Stimulated activated CD8-positive, alpha-beta memory T cell treated with anti-CD3 and anti-CD28 coated beads, Interleukin-4, amount 100 ng/mL, for 4 hours (primary cell): ENCODE results near the gene ZNF716.
"Not testable (repeated sequence)": the region's sequence is repeated elsewhere in the genome, so short reads cannot be mapped to it uniquely, and the experiment has no call there.

Source experiments
- DNase-seq, 2 donors: peaks; one replicate each; pipeline ENCODE4 v3.0.0-alpha.2; 2020; ENCODE audit warnings: low read depth in 2 of 2, low spot score in 1 of 2

The ZNF716 gene

DNA sequence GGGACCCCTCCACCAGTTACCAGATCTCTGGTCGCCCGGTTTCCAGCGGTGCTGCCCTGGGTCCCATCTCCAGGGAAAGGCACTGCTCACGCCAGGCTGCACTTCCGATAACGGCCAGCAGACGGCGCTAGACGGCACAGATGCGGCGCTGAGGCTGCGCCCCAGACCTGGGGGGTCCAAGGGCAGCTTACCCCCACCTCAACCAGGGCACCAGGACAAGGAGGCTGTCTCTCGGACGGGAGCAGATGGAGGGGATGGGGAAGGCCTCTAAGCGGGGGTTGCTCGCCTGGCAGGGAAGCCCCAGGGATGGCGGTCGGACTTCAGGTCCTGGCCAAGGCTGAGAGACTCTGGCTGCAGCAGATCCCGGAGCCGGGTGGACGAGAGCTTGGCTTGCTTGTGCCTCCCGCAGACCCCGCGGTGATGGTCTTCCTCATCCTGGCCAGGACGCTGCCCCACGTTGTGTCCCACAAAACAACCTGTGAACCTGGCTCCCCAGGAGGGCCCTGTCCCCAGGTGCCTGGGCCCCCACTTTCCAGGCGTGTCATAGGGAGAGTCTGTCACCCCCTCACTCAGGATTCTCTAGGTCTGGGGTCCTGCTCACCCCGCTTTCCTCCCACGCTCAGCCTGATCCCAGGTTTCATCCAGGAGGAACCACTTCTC lies 23.9 kb upstream of the ZNF716 start:
- DNase-seq, result no peak

DNA sequence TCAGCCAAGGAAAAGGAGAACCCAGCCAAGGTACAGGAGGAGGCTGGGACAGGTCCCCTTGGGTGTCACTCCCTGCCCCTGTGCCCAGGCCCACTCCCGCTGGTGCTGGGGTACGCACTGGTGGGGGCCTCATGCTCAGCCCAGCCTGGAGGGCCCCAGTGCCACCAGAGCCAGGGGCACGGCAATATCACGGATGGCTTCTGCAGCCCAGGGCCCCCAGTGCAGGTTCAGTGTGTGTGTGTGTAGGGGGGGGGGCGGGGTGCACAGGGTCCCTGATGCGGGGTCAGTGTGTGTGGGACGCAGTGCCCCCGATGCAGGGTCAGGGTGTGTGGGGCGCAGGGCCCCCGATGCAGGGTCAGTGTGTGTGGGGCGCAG lies 23.4 kb upstream of the ZNF716 start:
- DNase-seq, result no peak

DNA sequence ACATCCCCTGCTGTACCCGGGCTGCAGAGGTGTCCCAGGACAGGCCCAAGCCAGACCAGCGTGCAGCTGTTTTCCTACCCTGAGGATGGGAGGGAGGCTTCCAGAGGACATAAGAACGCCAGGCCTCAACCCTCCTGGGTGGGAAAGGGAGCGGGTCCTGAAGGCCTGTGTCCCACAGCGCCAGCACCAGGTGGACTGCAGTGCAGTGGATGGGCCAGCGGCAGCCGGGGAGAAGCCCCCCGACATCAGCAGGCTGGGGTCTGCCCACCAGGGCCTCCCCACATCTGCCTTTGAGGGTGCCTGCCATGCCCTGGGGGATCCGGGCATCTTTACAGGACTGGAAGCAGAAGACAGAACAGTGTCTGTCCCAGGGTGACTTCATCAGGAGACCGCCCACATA lies 22.8 kb upstream of the ZNF716 start:
- DNase-seq, result no peak

GRCh38 chr7:57427594-57427993 lies 22.4 kb upstream of the ZNF716 start:
- DNase-seq, result no peak

DNA sequence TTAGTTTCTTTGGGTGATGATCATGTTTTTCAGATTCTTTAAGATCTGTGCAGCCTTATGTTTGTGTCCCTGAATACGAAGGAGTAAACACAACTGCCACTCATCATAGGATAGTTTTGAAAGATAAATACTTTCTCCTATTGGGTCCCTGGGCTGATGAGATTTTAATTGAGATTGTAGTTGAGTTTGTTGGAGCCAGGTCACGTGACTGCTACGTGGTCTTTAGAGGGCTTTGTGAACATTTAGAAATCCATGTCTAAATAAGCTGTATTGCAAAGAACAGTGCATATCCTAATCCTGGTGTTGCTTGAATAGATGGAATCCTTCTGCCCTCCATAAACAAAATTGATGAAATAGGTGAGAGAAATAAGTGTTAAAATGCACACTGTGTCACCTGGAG lies 17.4 kb upstream of the ZNF716 start:
- DNase-seq, result no peak

DNA sequence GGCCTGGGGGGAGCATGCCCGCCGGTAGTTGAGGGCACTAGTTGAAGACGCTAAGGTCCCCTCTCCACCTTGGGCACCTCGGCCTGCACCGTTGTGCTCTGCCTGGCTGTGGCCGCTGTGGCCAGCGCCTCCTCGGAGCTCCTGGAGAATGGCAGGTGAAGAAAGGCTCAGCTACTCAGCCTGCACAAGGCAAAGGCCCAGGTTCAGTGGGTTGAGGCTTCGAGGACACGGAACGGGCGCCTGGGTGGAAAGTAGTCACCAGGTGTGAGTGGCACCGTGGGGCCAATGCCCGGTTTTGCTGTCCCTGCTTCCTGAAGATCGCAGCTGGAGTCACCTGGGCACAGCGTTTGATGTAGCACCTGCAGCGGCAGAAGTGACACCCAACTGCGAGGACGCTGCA lies 12.4 kb upstream of the ZNF716 start:
- DNase-seq, result no peak

DNA sequence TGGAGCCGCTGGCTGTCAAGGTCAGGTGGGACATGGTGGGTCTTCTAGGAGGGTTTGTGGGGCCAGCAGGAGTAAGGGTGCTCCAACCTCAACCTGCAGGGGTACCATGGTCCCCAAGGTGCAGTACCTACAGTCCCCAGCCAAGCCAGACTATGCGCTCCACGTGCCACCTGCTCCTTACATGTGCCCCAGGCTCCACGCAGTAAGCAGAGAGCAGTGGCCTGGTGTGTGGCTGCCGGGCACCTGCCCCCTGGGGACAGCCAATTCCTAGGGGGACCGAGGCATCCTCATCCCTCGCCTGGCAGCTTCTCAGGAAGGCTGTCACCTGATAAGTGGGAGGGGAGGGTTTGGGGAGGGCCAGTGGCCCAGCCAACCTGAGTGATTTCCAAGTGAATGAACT lies 11.7 kb upstream of the ZNF716 start:
- no peak for DNase-seq

DNA sequence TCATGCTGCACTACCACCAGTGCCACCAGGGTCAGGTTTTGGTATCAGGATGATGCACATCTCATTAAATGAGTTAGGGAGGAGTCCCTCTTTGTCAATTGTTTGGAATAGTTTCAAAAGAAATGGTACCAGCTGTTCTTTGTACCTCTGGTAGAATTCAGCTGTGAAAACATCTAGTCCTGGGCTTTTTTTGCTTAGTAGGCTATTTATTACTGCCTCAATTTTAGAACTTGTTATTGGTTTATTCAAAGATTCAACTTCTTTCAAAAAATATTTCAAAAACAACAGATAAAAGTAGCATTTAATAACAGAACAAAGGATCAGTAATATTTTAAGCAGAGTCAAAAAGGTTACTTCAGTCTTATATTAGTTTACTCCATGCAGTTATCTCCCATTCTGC lies 6.4 kb upstream of the ZNF716 start:
- no peak for DNase-seq

- not testable (repeated sequence) for DNase-seq
Observed at GRCh38 chr7:57469186-57469828, 19.3 kb downstream of the ZNF716 start.

GRCh38 chr7:57480304-57480703 lies 30.3 kb downstream of the ZNF716 start:
- not testable (repeated sequence) for DNase-seq

GRCh38 chr7:57485022-57485421 lies 35.0 kb downstream of the ZNF716 start:
- not testable (repeated sequence) for DNase-seq

DNA sequence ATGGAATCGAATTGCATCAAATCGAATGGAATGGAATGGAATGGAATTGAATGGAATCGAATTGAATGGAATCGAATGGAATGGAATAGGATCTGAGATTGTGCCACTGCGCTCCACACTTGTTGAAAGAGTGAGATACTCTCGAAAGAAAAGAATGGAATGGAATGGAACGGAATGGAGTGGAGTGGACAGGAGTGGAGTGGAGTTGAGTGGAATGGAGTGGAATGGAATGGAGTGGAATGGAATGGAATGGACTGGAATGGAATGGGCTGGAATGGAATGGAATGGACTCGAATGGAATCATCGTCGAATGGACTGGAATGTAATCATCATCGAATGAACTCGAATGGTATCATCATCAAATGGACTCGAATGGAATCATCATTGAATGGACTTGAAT lies 38.0 kb downstream of the ZNF716 start:
- no peak for DNase-seq

GRCh38 chr7:57495111-57495510 lies 45.1 kb downstream of the ZNF716 start:
- DNase-seq, result not testable (repeated sequence)

- DNase-seq, result no peak
Observed at GRCh38 chr7:57496395-57496794, 46.4 kb downstream of the ZNF716 start.

DNA sequence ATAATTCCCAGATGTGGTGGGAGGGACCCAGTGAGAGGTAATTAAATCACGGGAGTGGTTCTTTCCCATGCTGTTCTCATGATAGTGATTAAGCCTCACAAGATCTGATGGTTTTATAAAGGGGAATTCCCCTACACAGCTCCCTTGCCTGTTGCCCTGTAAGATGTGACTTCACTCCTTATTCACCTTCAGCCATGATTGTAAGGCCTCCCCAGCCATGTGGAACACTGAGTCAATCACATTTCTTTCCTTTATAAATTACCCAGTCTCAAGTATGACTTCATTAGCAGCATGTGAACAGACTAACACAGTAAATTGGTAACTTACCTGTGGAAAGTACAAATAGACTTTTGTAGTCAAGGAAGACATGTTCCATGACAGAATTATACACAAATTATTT lies 55.2 kb downstream of the ZNF716 start:
- no peak for DNase-seq
